Measurements from ENCODE around the gene TRIM58. TPM values are rescaled to one million over a fixed set of nuclear protein-coding genes. Genes with fewer than 3 reads are reported as not detected.

The TRIM58 gene
- total RNA-seq, 2 donors from 2014 or later, result 0.36 to 9.6 TPM

DNA sequence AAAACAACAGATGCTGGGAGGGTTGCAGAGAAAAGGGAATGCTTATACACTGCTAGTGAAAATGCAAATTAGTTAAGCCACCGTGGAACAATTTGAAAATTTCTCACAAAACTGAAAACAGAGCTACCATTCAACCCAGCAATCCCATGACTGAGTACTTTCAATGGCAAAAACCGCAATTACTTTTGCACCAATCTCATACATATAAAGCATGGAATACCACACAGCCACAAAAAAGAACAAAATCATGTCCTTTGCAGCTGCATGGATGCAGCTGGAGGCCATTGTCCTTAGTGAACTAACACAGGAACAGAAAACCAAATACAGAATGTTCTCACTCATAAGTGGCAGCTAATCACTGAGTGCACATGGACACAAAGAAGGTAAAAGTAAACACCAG, 56.8 kb downstream of the TRIM58 start:
- H3K36me3 ChIP-seq, result no peaks in the 10 kb centered on the region
- no peak overlapping the region for H3K4me3 ChIP-seq
- intact Hi-C loops (cut with DNase I), result no loop called here
- no peaks in the 10 kb centered on the region for H3K27me3 ChIP-seq (replicated peaks; ENCODE audit: insufficient read depth)
- no peak overlapping the region for H3K27ac ChIP-seq
- H3K9me3 ChIP-seq, result no peaks in the 10 kb centered on the region
- WGBS, result 81% methylated on average over 2 of the region's 2 CpGs
- DNase-seq (ENCODE audit: low spot score), result no peak
- no peaks in the 10 kb centered on the region for H3K4me1 ChIP-seq (replicated peaks)
- TF ChIP-seq, protein P1, sequence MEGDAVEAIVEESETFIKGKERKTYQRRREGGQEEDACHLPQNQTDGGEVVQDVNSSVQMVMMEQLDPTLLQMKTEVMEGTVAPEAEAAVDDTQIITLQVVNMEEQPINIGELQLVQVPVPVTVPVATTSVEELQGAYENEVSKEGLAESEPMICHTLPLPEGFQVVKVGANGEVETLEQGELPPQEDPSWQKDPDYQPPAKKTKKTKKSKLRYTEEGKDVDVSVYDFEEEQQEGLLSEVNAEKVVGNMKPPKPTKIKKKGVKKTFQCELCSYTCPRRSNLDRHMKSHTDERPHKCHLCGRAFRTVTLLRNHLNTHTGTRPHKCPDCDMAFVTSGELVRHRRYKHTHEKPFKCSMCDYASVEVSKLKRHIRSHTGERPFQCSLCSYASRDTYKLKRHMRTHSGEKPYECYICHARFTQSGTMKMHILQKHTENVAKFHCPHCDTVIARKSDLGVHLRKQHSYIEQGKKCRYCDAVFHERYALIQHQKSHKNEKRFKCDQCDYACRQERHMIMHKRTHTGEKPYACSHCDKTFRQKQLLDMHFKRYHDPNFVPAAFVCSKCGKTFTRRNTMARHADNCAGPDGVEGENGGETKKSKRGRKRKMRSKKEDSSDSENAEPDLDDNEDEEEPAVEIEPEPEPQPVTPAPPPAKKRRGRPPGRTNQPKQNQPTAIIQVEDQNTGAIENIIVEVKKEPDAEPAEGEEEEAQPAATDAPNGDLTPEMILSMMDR (IDR thresholded peaks at IDR 0.05), result no peak
- TF ChIP-seq POLR2AphosphoS5 (IDR thresholded peaks at IDR 0.05) (no peak), POLR2A (IDR thresholded peaks at IDR 0.05) (no peak)

DNA sequence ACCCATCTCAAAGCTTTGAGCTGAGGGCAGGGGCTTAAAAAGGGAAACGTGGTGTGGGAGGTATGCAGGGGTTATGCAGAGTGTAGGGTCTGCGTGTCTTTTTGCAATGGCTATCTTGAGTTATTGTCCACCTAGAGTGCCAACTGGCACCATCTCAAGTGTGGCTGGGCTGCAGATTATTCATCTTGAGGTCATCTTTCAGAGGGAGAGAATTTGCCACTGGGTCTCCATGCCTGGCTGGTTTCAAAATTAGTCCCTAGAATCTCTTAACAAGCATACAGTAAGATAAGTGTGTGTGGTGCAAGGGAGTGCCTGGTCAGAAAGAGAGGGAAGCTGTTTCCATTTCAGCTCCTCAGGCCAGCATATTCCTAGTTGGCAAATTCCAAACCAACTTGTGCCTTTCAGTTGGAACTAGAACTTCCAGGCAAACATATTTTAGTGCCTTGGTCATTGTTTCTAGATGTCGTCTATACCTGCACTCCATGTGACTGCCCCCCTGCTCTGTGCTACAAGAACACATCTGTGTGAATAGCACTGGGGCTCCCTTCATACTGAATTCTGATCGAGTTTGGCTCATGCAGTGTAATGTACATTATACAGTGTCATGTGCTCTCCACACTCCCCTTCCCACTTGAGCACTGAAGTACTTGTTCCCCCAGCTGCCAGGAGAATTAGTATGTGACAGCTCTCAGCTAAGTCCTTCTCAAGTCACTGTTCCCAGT, 58.1 kb downstream of the TRIM58 start:
- 47% methylated on average over 4 of the region's 4 CpGs for WGBS
- TF ChIP-seq, protein P1 (IDR thresholded peaks at IDR 0.05), result no peak
- no peak for TF ChIP-seq POLR2AphosphoS5 (IDR thresholded peaks at IDR 0.05)
- TF ChIP-seq POLR2A (IDR thresholded peaks at IDR 0.05), result no peak
- H3K27me3 ChIP-seq (replicated peaks; ENCODE audit: insufficient read depth), result no peaks in the 10 kb centered on the region
- H3K27ac ChIP-seq, result no peak overlapping the region
- H3K9me3 ChIP-seq, result no peaks in the 10 kb centered on the region
- no peak overlapping the region for H3K4me3 ChIP-seq
- intact Hi-C loops (cut with DNase I), result no loop called here
- no peaks in the 10 kb centered on the region for H3K36me3 ChIP-seq
- H3K4me1 ChIP-seq (replicated peaks), result no peaks in the 10 kb centered on the region
- DNase-seq (ENCODE audit: low spot score), result no peak

- H3K9me3 ChIP-seq, result no peaks in the 10 kb centered on the region
- TF ChIP-seq, protein P1 (IDR thresholded peaks at IDR 0.05), result no peak
- TF ChIP-seq POLR2AphosphoS5 (IDR thresholded peaks at IDR 0.05) (no peak), POLR2A (IDR thresholded peaks at IDR 0.05) (no peak)
These were observed 63.0 kb downstream of the TRIM58 start, which contains the start of gene OR2T8 for GRCh38 chr1:247919952-247920351. Gene OR2T8 (plus strand): TSS chr1:247920252. CDS start chr1:247921018, 766 bp downstream.

GRCh38 chr1:247923941-247924340, 67.0 kb downstream of the TRIM58 start:
- 73% methylated on average over 3 of the region's 3 CpGs for WGBS
- DNase-seq (ENCODE audit: low spot score), result no peak
- H3K4me1 ChIP-seq (replicated peaks), result no peaks in the 10 kb centered on the region
- no peak overlapping the region for H3K27ac ChIP-seq
- TF ChIP-seq, protein P1 (IDR thresholded peaks at IDR 0.05), result no peak
- no peaks in the 10 kb centered on the region for H3K27me3 ChIP-seq (replicated peaks; ENCODE audit: insufficient read depth)
- H3K9me3 ChIP-seq, result no peaks in the 10 kb centered on the region
- no peaks in the 10 kb centered on the region for H3K36me3 ChIP-seq
- no peak overlapping the region for H3K4me3 ChIP-seq
- intact Hi-C loops (cut with DNase I), result no loop called here

More at GRCh38 chr1:247919952-247920351, 63.0 kb downstream of the TRIM58 start, which contains the start of gene OR2T8:
- H3K36me3 ChIP-seq, result no peaks in the 10 kb centered on the region
- H3K27ac ChIP-seq, result no peak within 1 kb of the TSS
- 90% methylated on average over 2 of the region's 2 CpGs for WGBS
- H3K4me1 ChIP-seq (replicated peaks), result no peaks in the 10 kb centered on the region
- no peak within 1 kb of the TSS for H3K4me3 ChIP-seq
- H3K27me3 ChIP-seq (replicated peaks; ENCODE audit: insufficient read depth), result no peaks in the 10 kb centered on the region
- intact Hi-C loops (cut with DNase I), result no loop called here
- DNase-seq (ENCODE audit: low spot score), result no peak

DNA sequence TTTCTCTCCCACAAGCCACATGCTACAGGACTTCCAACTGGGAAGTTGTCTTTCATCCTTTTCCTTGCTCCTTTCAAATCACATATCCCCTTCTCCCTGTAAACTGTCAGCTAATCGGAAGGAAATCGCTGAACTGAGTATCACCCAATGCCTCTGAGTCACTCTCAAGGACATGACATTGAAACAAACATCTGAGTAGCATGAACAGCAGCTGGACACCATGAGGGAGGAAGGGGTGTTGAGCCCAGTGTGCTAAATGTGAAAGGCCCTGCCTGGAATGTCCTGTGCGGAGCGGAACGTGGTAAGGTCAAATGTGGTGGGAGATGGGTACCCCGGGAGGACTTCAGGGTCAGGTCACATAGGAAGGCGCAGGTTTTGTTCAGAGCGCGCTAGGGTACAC, 67.9 kb downstream of the TRIM58 start, which contains the start of gene OR2AJ1:
OR2AJ1 (plus strand) TSS at position 22 of the 400 bp plus-strand sequence. CDS start 8,880 bp downstream, outside the sequence.
- Histone ChIP-seq H3K4me3 (no peak within 1 kb of the TSS), H3K27me3 (replicated peaks; ENCODE audit: insufficient read depth) (no peaks in the 10 kb centered on the region), H3K36me3 (no peaks in the 10 kb centered on the region), H3K9me3 (no peaks in the 10 kb centered on the region), H3K4me1 (replicated peaks) (no peaks in the 10 kb centered on the region), H3K27ac (no peak within 1 kb of the TSS)
- DNase-seq (ENCODE audit: low spot score), result no peak
- TF ChIP-seq POLR2A (IDR thresholded peaks at IDR 0.05), result no peak
- TF ChIP-seq, protein P1 (IDR thresholded peaks at IDR 0.05), result no peak
- TF ChIP-seq POLR2AphosphoS5 (IDR thresholded peaks at IDR 0.05), result no peak
- WGBS, result 84% methylated on average over 9 of the region's 9 CpGs
- intact Hi-C loops (cut with DNase I), result no loop called here

Data from prostate gland (tissue), 2 donors.